Fibroblast of skin of scalp (primary cell): ENCODE results near the gene BICDL1.
"Not testable (repeated sequence)": the region's sequence is repeated elsewhere in the genome, so short reads cannot be mapped to it uniquely, and the experiment has no call there.

Experiments
- DNase-seq: peaks from one replicate; pipeline ENCODE4 v3.0.0-alpha.2; 2013

Gene BICDL1

DNA sequence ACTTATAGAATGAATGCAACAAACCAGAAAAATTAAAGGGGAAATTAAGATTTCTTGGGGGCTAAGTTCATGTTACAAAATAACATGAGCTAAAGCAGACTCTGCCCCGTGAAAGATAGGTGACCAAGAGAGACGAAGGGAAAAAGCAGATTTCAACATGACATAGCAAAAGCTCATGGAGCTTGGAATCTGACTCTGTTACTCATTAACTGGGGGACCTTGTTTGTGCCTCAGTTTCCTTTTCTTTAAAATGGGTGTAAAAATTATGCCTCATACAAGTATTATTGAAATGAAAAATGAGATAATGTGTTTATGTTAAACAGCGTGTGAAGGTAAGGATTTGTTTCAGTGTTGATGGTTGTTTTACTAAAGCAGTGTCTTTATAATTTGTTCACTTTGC, 11.5 kb downstream of the BICDL1 start:
- no peak for DNase-seq

GRCh38 chr12:120006258-120006975, 17.4 kb downstream of the BICDL1 start:
- no peak for DNase-seq

- no peak for DNase-seq
These were observed 18.2 kb downstream of the BICDL1 start for GRCh38 chr12:120007272-120007671.

DNA sequence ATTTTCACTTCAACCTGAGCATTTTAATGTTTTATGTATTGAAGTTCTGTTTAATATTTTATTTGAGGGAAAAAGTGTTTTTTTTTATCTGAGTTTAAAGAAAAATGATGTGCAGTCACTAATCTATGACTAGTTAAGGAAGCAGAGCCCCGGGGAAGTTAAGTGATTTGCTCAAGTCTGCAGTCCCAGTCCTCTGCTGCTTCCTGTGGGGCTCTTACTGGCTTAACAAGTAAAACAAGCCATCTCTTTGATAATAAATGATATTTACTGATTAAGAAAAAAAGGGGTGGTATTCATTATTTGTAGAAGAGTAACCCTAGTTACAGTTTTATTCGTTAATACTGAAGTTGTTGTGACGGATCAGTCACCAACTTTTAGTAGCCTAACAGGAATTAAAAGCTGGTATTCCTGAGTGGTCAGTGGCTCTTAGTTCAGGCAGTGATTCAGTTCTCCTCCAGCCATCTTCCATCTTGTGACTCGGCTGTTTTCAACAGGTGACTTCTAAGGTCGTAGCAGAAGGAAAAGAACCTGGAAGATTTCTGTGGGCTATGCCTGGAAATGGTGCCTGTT, 21.7 kb downstream of the BICDL1 start:
- DNase-seq: no peak

- no peak for DNase-seq
These were observed 23.1 kb downstream of the BICDL1 start for GRCh38 chr12:120012067-120012621.

- DNase-seq: no peak
These were observed 24.8 kb downstream of the BICDL1 start for GRCh38 chr12:120013659-120014380.

DNA sequence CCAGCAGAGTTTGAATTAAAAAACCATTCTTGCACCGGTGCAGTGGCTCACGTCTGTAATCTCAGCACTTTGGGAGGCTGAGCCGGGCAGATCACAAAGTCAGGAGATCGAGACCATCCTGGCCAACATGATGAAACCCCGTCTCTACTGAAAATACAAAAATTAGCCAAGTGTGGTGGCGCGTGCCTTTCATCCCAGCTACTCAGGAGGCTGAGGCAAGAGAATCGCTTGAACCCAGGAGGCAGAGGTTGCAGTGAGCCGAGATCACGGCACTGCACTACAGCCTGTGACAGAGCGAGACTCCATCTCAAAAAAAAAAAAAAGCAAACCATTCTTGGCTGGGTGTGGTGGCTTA, 25.3 kb downstream of the BICDL1 start:
- DNase-seq: not testable (repeated sequence)

GRCh38 chr12:120015313-120015712, 26.3 kb downstream of the BICDL1 start:
- DNase-seq: no peak

- DNase-seq: not testable (repeated sequence)
These were observed 27.2 kb downstream of the BICDL1 start for GRCh38 chr12:120016199-120016598.

GRCh38 chr12:120019197-120019596, 30.2 kb downstream of the BICDL1 start:
- no peak for DNase-seq

GRCh38 chr12:120019938-120020337, 30.9 kb downstream of the BICDL1 start:
- DNase-seq: no peak

DNA sequence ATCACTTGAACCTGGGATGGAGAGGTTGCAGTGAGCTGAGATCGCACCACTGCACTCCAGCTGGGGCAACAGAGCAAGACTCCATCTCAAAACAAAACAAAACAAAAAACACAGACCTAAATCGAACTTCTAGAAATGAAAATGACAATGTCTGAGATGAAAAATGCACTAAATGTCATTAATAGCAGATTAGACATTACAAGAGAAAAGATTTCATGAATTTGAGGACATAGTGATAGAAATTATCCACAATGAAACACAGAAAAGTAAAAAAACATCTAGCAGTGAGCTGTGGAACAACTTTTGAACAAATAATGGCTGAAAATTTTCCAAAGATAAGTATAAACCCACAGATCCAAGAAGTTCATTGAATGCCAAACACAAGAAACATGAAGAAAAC, 35.2 kb downstream of the BICDL1 start:
- DNase-seq: no peak

DNA sequence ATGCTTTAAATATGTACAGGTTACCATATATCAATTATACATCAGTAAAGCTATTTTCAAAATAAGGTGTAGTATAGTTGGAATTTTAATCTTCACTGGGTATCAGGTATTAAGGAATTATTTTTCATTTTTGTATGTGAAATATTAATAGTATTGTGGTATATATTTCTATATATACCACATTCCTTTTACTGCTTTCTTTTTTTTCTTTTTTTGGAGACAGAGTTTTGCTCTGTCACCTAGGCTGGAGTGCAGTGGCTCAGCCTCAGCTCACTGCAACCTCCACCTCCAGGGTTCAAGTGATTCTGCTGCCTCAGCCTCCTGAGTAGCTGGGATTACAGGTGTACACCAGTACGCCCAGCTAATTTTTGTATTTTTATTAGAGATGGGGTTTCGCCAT, 36.6 kb downstream of the BICDL1 start:
- no peak for DNase-seq

DNA sequence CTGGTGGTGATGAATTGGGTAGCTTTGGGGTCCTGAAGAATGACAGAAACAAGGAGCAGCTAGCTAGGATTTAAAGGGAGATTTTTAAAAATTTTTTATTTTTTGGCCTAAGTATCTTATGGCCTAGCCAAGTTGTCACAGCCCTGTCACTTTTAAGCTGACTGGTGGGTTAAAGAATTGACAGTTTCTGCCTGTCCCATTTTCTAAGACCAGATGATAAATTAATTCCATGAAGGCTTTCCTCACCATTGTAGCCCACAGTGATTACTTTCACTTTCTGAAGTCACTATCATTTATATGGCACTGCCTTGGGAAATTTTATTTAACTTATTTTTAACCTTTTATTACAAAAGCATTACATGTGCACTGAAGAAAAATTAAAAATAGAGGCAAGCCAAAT, 43.2 kb downstream of the BICDL1 start:
- no peak for DNase-seq

DNA sequence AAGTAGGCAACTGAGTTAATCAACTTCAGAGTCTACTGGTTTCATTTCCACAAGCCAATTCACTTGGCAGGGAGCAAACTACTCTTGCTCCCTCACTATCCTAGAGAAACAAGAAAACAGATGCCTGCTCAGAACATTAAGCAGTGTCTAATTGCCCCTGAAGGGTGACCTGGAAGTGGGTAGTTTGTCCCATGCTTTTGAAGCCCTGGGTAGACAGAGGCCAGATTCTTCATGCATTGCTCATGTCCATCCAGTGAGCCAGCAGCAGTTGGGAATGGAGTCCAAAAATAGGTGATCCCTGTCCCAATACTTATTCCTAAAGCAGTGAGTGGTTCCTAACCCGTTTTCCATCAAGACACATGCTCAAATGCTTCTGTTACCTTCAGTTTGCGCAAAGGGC, 48.8 kb downstream of the BICDL1 start:
- DNase-seq: no peak

GRCh38 chr12:120039711-120040110, 50.7 kb downstream of the BICDL1 start:
- no peak for DNase-seq

- no peak for DNase-seq
These were observed 52.6 kb downstream of the BICDL1 start for GRCh38 chr12:120041386-120042231.

GRCh38 chr12:120045367-120045766, 56.3 kb downstream of the BICDL1 start:
- not testable (repeated sequence) for DNase-seq

- no peak for DNase-seq
These were observed 58.0 kb downstream of the BICDL1 start for GRCh38 chr12:120047072-120047471.

GRCh38 chr12:120048263-120048662, 59.2 kb downstream of the BICDL1 start:
- no peak for DNase-seq

DNA sequence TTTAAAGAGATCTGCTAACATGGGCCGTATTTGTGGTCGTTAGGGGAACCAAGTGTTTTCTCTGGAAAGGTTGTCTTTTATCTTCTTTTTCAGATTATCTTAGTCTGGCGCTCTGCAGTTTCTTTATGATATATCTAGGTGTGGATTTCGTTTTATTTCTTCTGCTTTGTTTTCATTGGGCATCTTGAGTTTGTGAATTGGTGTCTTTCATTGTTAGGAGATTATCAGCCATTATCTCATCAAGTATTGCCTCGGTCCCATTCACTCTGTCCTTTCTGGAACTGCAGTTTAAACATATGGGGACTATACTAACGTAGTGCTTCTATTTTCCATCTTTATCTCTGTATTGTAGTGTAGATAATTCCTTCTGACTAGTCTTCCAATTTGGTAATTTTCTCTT, 60.4 kb downstream of the BICDL1 start:
- no peak for DNase-seq

DNA sequence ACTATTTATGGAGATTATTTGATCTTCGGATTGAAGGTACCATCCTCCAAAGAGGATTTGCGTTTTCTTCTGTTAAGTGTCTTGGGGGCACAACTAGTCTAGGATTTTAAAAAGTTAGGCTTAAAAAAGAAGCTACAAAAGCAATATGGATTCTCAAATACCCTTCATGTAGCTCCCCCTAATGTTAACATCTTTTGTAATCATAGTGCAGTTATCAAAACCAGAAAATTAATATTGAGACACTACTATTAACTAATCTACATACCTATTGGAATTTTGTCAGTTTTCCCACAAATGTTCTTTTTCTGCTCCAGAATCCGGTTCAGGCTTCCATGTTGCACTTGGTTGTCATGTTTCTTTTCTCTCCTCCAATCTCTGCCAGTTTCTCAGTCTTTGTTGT, 62.5 kb downstream of the BICDL1 start:
- DNase-seq: no peak

GRCh38 chr12:120054293-120054692, 65.3 kb downstream of the BICDL1 start:
- no peak for DNase-seq
